ENCODE results near the gene DPP7.

GRCh38 chr9:137160716-137161557 is 46.4 kb upstream of the DPP7 start:
- TF ChIP-seq POLR2AphosphoS2 (IDR thresholded peaks at IDR 0.05; ENCODE audit: low read depth, low read length) (no peak), STAT1 (conservative IDR thresholded peaks at IDR 0.05) (no peak), POLR2AphosphoS5 (IDR thresholded peaks at IDR 0.05; ENCODE audit: low read length) (no peak), EZH2 (IDR thresholded peaks at IDR 0.05; ENCODE audit: borderline replicate concordance, control insufficient read depth, low read depth, low read length) (no peak), CTCF (IDR thresholded peaks at IDR 0.05 in 2 of 3, conservative IDR thresholded peaks at IDR 0.05 in 1 of 3; ENCODE audit: control insufficient read depth in 2 of 3, extremely low read depth in 1 of 3, insufficient read depth in 1 of 3, low read depth in 3 of 3, low read length in 3 of 3) (no peak), NR2C2 (IDR thresholded peaks at IDR 0.05; ENCODE audit: borderline replicate concordance, control insufficient read depth, insufficient read length, low read depth) (no peak), EP300 (IDR thresholded peaks at IDR 0.05; ENCODE audit: borderline replicate concordance in 1 of 2, control insufficient read depth in 1 of 2, low read depth in 2 of 2, low read length in 2 of 2) (no peak), FOXK2 (IDR thresholded peaks at IDR 0.05) (no peak), CBX3 (IDR thresholded peaks at IDR 0.05; ENCODE audit: borderline replicate concordance, low read depth) (no peak)
- TF ChIP-seq, protein P1, sequence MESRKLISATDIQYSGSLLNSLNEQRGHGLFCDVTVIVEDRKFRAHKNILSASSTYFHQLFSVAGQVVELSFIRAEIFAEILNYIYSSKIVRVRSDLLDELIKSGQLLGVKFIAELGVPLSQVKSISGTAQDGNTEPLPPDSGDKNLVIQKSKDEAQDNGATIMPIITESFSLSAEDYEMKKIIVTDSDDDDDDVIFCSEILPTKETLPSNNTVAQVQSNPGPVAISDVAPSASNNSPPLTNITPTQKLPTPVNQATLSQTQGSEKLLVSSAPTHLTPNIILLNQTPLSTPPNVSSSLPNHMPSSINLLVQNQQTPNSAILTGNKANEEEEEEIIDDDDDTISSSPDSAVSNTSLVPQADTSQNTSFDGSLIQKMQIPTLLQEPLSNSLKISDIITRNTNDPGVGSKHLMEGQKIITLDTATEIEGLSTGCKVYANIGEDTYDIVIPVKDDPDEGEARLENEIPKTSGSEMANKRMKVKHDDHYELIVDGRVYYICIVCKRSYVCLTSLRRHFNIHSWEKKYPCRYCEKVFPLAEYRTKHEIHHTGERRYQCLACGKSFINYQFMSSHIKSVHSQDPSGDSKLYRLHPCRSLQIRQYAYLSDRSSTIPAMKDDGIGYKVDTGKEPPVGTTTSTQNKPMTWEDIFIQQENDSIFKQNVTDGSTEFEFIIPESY (IDR thresholded peaks at IDR 0.05) = no peak
